ENCODE data around the gene MBNL3. TPM values are rescaled to one million over a fixed set of nuclear protein-coding genes. Genes with fewer than 3 reads are reported as not detected.

Gene MBNL3
- total and polyA plus RNA-seq, 9 of the 15 experiments (the other 6 are each of a cell fraction or from before 2014, with no cell fraction given), result under 0.01 to 0.25 (median 0.16) TPM

DNA sequence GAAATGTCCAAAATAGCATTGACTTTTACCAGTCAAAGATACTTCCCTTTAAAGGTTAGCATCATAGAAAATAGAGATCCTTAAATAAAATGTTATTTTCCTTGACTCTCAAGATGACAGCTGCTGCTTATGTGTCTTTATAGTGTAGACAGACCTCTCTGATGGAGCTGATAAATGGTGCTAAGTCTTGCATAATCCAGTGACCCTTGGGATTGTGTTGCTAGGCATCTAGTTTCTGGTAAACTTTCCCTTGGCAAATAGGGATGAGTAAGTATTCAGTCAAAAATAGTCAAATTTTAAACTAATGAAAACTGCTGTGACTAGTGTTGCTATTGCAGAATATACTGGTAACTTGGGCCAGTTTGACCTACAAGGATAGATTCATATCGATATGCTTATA is 53.6 kb downstream of the MBNL3 start:
- no TSS peak for BruUV-seq (replicated peaks)
- H3K79me2 ChIP-seq (ENCODE audit: control insufficient read depth, insufficient read depth, low read length), result no peaks in the 10 kb centered on the region
- H4K20me1 ChIP-seq (replicated peaks; ENCODE audit: control insufficient read depth, insufficient read depth, low read length), result no peaks in the 10 kb centered on the region
- ATAC-seq (no peak), FAIRE-seq (no peak), DNase-seq (ENCODE audit: extremely low read depth in 1 of 4, low spot score in 3 of 4) (no peak)
- H3K27me3 ChIP-seq (ENCODE audit: control insufficient read depth in 2 of 2, insufficient read depth in 2 of 2, low read length in 2 of 2), result no peaks in the 10 kb centered on the region
- in situ Hi-C loops (cut with MboI), result no loop called here
- H3K27ac ChIP-seq (ENCODE audit: extremely low read depth, low read depth, low read length), result no peak overlapping the region
- no peak overlapping the region for H3K9ac ChIP-seq (ENCODE audit: insufficient read depth in 1 of 2, low read depth in 2 of 2, low read length in 2 of 2)
- no peaks in the 10 kb centered on the region for H3K36me3 ChIP-seq (ENCODE audit: control insufficient read depth, insufficient read depth, low read length)
- intact Hi-C loops (cut with micrococcal nuclease), result no loop called here
- ChIA-PET POLR2A (no interaction called here), CTCF (ENCODE audit: low intra/inter-chr PET ratio) (no interaction called here)
- no peaks in the 10 kb centered on the region for H3K4me1 ChIP-seq (replicated peaks in 1 of 2; ENCODE audit: control insufficient read depth in 2 of 2, insufficient read depth in 2 of 2, low read length in 2 of 2)
- H3K9me3 ChIP-seq (replicated peaks; ENCODE audit: control insufficient read depth, insufficient read depth, low read depth, low read length), result no peaks in the 10 kb centered on the region
- no peaks in the 10 kb centered on the region for H3K9me1 ChIP-seq (ENCODE audit: control insufficient read depth, insufficient read depth, low read length)
- no peak overlapping the region for H3K4me3 ChIP-seq
- WGBS (ENCODE audit: insufficient coverage, low coverage, missing lambda C conversion rate), result 0% methylated on average over 1 of the region's 1 CpG
- no peak overlapping the region for H2AFZ ChIP-seq (ENCODE audit: low read depth, low read length)
- H3K4me2 ChIP-seq (ENCODE audit: insufficient read depth, low read length), result no peak overlapping the region
- TF ChIP-seq RBFOX2 (IDR thresholded peaks at IDR 0.05; ENCODE audit: low read depth, low read length) (no peak), ZBTB1 (CRISPR knock-in tag; IDR thresholded peaks at IDR 0.05; ENCODE audit: borderline replicate concordance, low read depth) (no peak), ATF7 (IDR thresholded peaks at IDR 0.05) (no peak), MTA3 (IDR thresholded peaks at IDR 0.05; ENCODE audit: borderline replicate concordance) (no peak), ZZZ3 (IDR thresholded peaks at IDR 0.05) (no peak), ZNF551 (CRISPR knock-in tag; IDR thresholded peaks at IDR 0.05) (no peak)
- TF ChIP-seq, protein P1, sequence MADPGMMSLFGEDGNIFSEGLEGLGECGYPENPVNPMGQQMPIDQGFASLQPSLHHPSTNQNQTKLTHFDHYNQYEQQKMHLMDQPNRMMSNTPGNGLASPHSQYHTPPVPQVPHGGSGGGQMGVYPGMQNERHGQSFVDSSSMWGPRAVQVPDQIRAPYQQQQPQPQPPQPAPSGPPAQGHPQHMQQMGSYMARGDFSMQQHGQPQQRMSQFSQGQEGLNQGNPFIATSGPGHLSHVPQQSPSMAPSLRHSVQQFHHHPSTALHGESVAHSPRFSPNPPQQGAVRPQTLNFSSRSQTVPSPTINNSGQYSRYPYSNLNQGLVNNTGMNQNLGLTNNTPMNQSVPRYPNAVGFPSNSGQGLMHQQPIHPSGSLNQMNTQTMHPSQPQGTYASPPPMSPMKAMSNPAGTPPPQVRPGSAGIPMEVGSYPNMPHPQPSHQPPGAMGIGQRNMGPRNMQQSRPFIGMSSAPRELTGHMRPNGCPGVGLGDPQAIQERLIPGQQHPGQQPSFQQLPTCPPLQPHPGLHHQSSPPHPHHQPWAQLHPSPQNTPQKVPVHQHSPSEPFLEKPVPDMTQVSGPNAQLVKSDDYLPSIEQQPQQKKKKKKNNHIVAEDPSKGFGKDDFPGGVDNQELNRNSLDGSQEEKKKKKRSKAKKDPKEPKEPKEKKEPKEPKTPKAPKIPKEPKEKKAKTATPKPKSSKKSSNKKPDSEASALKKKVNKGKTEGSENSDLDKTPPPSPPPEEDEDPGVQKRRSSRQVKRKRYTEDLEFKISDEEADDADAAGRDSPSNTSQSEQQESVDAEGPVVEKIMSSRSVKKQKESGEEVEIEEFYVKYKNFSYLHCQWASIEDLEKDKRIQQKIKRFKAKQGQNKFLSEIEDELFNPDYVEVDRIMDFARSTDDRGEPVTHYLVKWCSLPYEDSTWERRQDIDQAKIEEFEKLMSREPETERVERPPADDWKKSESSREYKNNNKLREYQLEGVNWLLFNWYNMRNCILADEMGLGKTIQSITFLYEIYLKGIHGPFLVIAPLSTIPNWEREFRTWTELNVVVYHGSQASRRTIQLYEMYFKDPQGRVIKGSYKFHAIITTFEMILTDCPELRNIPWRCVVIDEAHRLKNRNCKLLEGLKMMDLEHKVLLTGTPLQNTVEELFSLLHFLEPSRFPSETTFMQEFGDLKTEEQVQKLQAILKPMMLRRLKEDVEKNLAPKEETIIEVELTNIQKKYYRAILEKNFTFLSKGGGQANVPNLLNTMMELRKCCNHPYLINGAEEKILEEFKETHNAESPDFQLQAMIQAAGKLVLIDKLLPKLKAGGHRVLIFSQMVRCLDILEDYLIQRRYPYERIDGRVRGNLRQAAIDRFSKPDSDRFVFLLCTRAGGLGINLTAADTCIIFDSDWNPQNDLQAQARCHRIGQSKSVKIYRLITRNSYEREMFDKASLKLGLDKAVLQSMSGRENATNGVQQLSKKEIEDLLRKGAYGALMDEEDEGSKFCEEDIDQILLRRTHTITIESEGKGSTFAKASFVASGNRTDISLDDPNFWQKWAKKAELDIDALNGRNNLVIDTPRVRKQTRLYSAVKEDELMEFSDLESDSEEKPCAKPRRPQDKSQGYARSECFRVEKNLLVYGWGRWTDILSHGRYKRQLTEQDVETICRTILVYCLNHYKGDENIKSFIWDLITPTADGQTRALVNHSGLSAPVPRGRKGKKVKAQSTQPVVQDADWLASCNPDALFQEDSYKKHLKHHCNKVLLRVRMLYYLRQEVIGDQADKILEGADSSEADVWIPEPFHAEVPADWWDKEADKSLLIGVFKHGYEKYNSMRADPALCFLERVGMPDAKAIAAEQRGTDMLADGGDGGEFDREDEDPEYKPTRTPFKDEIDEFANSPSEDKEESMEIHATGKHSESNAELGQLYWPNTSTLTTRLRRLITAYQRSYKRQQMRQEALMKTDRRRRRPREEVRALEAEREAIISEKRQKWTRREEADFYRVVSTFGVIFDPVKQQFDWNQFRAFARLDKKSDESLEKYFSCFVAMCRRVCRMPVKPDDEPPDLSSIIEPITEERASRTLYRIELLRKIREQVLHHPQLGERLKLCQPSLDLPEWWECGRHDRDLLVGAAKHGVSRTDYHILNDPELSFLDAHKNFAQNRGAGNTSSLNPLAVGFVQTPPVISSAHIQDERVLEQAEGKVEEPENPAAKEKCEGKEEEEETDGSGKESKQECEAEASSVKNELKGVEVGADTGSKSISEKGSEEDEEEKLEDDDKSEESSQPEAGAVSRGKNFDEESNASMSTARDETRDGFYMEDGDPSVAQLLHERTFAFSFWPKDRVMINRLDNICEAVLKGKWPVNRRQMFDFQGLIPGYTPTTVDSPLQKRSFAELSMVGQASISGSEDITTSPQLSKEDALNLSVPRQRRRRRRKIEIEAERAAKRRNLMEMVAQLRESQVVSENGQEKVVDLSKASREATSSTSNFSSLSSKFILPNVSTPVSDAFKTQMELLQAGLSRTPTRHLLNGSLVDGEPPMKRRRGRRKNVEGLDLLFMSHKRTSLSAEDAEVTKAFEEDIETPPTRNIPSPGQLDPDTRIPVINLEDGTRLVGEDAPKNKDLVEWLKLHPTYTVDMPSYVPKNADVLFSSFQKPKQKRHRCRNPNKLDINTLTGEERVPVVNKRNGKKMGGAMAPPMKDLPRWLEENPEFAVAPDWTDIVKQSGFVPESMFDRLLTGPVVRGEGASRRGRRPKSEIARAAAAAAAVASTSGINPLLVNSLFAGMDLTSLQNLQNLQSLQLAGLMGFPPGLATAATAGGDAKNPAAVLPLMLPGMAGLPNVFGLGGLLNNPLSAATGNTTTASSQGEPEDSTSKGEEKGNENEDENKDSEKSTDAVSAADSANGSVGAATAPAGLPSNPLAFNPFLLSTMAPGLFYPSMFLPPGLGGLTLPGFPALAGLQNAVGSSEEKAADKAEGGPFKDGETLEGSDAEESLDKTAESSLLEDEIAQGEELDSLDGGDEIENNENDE (IDR thresholded peaks at IDR 0.05; ENCODE audit: low read depth, low read length), result no peak
- TF ChIP-seq, protein P2, sequence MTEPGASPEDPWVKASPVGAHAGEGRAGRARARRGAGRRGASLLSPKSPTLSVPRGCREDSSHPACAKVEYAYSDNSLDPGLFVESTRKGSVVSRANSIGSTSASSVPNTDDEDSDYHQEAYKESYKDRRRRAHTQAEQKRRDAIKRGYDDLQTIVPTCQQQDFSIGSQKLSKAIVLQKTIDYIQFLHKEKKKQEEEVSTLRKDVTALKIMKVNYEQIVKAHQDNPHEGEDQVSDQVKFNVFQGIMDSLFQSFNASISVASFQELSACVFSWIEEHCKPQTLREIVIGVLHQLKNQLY (CRISPR knock-in tag; conservative IDR thresholded peaks at IDR 0.05), result no peak
- TF ChIP-seq, protein P3, sequence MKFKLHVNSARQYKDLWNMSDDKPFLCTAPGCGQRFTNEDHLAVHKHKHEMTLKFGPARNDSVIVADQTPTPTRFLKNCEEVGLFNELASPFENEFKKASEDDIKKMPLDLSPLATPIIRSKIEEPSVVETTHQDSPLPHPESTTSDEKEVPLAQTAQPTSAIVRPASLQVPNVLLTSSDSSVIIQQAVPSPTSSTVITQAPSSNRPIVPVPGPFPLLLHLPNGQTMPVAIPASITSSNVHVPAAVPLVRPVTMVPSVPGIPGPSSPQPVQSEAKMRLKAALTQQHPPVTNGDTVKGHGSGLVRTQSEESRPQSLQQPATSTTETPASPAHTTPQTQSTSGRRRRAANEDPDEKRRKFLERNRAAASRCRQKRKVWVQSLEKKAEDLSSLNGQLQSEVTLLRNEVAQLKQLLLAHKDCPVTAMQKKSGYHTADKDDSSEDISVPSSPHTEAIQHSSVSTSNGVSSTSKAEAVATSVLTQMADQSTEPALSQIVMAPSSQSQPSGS (CRISPR knock-in tag; IDR thresholded peaks at IDR 0.05), result no peak
